NOMO-1 treated with DMSO at 0.1 percent for 48 hours (cell line): ENCODE measurements around the gene FXYD1.
"Not testable (repeated sequence)": the region's sequence is repeated elsewhere in the genome, so short reads cannot be mapped to it uniquely, and the experiment has no call there.

Experiments
- DNase-seq: peaks from one replicate; lab custom pipeline; 2025; ENCODE audit not compliant: unreplicated experiment; lab: John Stamatoyannopoulos, UW

The FXYD1 gene

DNA sequence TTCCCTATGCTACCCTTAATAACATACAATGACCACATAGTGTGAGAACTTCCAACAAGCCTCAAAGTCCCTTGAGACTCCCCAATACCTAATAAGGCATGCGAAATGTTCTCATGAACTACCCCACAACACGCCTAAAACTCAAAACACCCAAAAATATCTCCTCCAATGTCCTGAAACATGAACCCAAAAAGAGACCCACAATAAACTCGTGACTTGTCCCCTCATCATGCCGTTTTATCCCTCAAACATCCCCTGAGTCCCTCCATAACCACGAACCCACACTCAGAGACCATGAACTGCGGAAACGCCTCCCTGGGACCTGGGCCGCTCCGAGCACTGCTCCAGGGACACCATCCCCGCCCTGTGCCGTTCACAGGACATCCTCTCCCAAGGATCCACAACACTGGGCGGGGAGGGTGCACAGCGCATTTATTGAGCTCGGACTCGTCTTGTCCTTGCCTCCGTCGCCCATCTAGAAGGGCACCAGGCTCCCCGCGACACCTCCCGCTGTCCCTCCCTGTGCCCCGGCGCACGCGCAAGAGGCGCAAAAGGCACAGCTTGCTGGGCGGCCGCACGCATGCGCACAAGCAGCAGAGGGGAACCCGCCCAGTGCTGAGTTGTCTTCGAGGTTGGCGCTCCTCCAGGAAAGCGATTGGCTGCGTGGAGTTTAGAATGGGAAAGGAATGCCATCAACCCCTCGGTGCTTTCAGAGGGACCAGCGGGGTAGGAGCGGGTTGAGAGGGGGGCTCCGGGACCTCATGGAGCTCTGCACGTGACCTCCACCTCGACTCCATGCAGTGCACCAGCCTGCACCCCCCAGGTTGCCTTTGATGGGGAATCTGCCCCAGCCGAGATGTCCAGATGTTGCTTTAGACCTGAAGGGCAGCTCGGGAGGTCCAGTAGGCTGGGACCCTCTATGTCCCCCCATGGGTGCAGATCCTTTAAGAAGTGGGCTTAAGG is 14.2 kb upstream of the FXYD1 start:
- DNase-seq, result peak; percentile 68

DNA sequence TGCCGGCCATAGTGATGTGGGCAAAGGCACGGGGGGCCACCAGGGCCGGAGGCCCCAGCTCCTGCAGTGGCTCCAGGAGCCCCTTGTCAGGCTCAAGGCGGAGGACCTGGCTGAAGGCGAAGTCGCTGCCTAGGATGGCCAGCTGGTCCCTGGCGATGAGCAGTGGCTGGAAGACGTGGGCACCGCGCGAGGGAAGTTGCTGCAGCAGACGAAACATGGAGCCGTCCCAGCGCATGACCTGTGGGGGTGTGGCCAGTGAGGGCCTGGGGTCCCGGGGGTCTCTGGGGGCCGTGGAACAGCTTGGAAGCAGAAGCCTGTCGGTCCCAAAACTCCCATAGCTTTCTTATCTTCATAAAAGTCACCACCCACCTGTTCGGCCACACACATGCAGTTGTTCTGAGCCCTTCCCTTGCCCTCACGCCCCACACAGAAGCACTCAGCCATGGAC is 13.3 kb upstream of the FXYD1 start:
- DNase-seq, result no peak

DNA sequence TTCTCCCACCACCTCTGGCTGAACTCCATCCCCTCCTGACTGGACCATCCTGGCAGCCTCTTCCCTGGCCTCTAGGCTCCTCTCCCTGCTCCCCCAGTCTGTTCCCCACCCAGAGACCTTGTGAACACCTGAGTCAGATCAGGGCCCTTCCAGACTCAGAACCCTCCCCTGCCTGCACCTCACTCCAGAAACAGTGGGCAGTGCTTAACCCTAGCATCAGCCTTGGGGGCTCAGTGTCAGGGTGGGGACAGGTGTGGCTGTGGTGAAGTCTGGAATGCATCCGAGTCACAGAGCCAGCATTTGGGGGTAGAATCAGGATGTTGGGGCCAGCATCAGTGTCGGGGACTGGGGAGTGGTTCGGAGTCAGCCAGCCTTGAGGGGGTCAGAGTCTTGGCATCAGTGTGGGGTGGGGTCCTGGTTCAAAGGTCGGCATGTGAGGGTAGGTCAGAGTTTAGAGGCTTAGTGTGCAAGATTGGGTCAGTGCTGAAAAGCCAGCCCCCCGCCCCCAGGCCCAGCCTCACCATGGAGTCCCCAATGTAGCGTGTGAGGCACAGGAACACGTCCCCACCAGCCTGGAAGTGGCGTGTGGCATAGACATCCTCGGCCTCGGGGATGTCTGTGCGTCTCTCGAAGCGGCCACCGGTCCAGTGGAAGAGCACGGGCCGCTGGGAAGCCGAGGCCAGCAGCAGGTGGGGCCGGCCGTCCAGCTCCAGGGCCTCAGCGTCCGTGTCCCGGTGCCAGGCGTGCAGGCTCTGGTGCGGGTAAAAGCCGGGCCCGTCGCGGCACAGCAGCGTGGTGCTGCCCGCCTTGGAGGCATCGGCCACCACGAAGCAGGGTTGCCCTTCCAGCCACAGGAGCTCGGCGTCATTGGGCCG is 12.6 kb upstream of the FXYD1 start:
- DNase-seq, result no peak

DNA sequence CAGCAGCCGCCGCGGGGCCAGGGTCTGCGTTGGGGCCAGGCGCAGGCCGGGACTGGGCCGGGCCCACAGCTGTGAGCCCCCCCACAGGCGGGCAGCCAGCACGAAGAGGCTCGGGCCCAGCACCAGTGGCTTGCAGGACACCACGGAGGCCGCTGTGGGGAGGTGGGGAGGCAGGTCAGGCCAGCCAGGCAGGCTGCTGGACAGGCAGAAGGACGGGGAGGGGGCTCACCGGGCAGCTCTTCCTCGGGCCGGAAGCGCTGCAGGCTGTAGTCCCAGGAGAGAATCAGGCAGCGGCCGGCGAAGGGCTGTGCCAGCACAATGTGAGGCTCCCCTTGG is 12.0 kb upstream of the FXYD1 start:
- DNase-seq, result no peak

DNA sequence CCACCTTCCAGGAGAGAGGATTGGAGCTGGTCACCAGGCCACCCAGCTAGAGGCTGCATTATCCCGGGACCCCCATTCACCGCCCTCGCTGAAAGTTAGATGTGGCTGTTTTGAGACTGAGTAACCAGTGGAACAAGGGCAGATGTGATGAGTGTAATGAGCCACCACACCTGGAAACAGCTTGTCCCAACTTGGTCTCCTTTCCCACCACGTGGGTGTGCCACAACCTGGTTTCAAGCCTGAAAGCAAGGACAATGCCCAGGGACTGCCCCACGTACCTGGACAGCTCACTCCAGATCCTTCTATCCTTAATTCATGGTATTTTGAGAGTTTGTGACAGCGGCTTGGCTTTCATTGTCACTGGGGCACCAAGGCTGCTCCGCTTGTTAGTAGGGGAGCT is 10.8 kb upstream of the FXYD1 start:
- no peak for DNase-seq

DNA sequence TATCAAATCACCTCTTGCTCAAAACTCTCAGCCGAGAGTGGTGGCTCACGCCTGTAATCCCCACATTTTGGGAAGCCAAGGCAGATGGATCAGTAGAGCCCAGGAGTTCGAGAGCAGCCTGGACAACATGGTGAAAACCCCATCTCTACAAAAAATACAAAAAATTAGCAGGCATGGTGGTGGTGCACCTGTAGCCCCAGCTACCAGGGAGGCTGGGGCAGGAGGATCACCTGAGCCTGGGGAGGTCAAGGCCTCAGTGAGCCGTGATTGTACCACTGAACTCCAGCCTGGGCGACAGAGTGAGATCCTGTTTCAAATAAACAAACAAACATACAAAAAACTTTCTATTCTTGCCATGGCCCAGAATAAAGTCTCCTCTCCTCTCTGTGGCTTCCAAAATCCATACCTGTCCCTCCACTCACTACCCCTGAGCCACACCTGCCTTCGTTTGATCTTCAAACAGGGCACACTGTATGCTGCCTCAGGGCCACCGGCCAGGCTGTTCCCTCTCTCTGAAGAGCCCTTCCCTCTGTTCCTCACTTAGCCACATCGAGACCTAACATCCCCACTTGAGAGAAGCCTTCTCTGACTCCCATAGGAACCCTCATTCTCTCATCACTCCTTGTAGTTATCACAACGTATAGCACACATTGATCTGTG is 10.1 kb upstream of the FXYD1 start:
- DNase-seq, result no peak

DNA sequence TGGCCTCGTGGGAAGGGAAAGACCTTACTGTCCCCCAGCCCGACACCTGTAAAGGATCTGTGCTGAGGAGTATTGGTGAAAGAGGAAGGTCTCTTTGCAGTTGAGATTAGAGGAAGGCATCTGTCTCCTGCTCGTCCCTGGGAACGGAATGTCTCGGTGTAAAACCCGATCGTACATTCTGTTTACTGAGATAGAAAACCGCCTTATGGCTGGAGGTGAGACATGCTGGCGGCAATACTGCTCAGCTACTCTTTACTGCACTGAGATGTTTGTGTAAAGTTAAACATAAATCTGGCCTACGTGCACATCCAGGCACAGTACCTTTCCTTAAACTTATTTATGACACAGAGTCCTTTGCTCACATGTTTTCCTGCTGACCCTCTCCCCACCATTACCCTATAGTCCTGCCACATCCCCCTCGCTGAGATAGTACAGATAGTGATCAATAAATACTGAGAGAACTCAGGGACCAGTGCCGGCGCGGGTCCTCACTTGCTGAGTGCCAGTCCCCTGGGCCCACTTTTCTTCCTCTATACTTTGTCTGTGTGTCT is 8.8 kb upstream of the FXYD1 start:
- not testable (repeated sequence) for DNase-seq

DNA sequence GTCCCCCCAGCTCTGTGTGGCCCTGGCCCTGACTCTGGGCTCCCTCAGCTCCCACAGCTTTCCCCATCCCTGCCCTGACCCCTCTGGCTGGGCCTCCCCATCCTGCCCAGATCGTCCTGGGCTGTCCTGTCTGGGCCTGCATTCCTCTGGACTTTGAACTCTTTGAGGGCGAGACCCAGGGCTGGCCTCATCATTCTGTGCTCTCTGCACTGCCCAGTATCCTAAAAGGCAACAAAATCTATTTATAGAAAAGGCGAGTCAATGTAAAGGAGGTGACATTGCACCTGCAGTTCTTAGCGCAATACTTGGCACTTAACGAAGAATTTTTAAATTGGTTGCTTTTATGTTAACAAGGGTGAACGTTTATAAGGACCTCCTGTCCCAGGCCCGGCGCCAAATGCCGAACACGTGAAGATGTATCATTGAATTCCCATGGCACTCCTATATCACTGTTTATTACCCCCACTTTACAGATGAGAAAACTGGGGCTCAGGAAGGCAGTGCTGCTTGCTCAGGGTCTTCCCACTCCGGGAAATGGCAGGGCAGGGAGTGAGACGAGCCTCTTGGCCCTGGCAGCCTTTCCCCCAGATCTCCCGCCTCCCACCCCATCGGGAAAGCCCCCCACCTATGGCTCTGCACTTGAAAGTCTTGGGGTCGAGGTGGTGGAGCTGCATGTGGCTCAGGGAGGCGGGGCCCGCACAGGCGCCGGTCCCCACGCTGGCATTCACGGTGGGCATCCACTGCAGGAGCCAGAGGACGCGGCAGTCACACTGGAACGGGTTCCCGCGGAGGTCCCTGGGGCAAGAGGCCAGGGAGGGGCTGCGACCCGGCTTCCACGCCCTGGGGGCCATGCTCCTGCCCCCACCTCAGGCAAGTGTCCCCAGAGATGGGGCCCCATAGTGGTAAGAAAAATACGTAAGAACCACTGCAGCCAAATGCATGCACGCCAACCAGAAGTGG is 7.6 kb upstream of the FXYD1 start:
- DNase-seq, result no peak

DNA sequence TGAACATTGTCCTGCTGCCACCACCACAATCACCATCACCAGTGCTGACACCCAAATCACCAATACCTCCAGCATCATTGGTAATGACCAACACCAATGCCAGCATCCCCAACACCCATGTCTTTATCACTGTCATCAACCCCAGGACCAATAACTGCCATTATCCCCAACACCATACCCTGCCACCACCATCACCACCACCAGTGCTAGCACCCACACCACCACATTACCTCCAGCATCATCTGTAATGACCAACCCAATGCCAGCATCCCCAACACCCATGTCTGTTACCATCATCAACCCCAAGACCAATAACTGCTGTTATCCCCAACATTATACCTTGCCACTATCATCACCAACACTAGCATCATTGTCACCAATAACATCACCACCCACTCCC is 6.4 kb upstream of the FXYD1 start:
- DNase-seq, result no peak

DNA sequence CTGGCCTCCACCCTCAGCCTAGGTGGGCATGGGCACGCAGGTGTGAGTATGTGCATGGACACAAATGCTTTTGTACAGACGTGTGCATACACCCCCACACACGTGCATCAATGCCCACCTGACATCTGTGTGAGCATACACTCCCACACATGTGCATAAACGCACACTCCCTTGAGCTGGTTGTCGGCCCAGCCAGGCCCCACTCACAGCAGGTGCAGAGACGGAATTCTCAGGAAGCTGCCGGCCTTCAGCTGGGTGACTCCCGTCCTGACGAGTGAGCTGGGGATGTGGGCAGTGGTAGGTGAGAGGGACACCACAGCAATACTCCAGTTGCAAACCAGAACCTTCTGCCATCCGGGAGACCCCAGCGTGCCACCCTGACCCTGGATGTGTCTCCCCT is 4.8 kb upstream of the FXYD1 start:
- no peak for DNase-seq

DNA sequence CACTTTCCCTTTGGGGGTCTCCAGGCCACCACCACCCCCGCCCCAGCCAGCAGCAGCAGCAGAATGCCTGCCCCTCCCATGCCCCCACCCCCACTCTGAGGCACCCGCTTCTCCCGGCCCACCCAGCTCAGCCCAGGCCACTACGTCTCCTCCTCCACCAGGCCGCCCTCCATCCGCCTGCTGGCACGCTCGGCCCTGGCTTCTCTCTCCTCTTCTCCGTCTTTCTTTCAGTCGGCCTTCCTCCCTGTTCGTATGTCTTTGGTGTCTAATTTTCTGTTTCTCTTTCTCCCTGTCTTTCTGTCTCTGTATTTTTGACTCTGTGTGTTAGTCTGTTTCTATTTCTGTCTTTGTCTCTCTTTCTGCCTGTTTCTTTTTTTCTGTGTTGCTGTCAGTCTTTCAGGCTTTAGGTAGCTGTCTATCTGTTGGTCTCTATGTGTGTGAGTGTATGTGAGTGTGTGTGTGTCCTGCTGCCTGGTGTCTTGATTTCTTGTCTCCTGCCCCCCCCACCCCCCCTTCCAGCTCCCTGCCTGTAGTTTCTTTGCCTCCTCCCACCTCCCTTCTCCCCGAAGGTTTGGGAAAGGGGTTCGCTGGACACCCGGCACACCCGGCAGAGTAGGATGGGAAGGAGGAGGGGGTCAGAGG is 3.9 kb upstream of the FXYD1 start, which contains the start of gene LGI4:
Gene LGI4, minus strand, starts transcription at position 459 of the 642 bp plus-strand sequence. Its CDS starts 379 bp downstream, at position 80.
- no peak for DNase-seq

DNA sequence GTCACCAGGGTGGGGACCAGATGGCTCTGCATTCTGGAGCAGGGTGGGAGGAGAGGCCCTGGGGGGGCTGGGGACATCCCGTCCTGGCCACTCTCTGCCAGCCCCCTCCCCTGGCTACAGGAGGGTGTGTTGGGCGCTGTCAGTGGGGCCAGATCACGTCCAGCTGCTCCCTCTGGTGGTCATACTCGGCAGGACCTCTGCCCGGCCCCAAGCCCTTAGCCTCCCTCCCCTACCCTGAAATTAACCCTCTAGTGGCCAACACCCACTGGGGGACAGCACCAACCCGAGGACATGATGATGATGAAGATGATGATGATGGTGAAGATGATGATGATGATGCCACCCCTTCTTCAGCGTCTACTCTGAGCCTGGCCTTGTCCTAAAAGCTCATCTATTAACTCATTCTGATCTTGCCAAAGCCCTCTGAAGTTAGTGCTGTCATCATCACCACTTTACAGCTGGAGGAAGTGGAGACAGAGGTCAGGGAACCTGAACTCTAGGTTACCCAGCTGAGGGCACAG is 3.2 kb upstream of the FXYD1 start:
- DNase-seq, result peak; percentile 35

DNA sequence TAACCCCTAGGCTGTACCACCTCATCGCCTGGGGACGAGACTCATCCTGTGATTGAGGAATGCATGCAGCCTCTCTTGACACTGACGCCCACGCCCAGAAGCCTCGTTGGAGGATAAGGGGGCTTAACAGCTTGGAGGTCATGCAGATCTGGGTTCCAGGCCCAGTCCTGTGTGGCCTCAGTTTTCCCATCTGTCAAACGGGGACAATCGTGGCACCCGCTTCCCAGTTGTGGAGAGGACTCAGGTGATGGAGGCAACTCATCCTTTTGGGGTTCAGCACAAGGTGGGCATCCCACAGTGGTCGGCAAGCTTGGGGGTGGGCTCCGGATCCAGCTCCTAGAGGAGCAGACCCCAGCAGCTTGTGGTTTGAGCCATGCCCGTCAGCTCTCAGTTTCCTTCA is 2.4 kb upstream of the FXYD1 start:
- no peak for DNase-seq

DNA sequence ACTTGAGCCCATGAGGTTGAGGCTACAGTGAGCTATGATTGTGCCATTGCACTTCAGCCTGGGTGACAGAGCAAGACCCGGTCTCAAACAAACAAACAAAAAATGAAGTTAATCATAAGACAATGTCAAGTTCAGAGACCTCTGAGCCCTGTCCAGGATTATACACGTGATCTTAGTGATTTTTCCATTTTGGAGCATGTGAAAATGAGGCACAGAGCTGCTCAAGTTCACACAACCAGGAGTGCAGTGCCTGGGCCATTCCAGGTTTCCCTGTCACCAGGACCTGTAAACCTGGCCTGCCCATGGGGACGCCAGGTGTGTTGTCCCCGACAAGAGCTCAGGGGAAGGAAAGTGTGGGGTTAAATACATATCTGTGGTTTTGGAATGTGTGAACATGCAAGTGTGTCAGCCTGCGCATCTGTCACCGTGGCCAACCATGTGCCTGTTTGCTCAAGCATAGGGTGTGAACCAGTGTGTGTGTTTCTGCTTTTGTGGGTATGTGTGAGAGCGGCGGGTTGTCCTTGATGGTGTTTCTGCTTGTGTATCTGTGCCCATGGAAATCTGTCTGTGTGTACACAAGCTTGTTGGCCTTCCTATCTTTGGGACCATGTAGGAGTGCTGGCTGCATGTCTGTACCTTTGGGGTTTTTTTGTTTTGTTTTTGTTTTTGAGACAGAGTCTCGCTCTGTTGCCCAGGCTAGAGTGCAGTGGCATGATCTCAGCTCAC is 1.5 kb upstream of the FXYD1 start:
- no peak for DNase-seq

DNA sequence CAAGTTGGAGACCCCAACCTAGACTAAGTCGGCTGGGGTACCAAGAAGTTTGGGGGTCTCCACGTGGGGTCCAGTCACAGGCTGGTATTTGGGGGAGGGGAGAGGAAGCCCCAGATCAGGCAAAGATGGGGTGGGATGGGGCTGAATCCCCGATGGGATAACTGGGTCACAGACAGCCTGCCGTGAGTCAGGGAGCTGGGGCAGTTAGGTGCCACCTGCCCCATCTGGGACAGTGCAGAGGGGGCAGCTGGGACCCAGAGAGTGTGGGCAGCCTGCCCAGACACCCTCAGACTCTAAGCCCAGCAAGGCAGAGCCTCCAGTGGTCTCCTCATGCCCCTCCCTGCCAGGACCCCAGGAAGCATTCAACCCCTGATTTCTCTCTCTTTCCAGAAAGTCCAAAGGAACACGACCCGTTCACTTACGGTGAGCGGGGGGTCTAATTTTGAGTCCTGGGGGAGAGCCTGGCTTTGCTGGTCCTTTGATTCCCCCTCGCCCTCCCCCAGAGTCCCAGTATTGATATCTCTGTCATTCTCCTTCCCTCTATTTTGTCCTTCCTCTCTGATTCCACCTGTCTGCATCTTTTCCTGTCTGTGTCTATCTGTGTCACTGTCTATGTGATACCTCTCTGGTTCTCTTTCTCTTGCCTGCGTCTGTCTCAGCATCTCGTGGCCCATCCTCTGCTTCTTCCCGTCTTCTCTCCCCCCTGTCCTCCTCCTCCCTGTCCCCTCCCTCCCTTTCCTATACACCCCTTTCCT is 1.8 kb downstream of the FXYD1 start:
- DNase-seq, result no peak

DNA sequence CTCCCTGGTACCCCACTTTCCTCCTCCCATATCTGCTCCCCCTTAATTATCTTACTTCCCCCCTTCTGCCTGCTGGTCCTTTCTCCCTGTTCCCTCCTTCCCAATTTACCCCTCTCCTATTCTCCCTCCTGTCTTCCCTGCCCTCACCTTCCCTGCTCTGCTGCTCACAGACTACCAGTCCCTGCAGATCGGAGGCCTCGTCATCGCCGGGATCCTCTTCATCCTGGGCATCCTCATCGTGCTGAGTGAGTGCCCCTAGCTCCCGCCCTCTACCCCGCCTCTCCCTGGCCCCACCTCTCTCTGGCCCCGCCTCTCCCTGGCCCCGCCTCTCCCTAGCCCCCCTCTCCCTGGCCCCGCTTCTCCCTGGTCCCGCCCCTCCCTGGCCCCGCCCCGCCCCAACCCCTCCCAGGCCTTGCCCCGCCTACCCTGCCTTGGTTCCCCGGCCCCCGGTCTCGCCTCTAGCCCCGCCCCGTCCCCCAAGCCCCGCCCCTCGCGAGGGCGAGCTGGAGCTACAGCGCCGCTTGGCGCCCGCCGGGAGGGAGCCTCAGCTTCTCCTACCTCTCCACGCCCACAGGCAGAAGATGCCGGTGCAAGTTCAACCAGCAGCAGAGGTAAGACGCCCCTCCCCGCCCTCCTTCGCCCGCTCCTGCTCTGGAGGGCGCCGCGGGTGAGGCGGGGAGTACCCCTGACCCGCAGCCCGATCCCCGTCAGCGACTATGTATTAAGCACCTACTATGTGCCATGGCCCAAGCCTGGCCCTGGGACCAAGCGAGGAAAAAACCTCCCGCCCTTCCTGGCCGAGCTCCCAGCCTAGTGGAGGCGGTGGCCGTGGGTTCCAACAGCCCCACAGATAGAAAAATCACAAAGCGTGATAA is 2.6 kb downstream of the FXYD1 start:
- DNase-seq, result peak; percentile 74
